Neuronal stem cell (in vitro differentiated cells): ENCODE results near the gene TBL3.

ENCODE experiments used
- DNase-seq: peaks from one replicate; pipeline ENCODE4 v3.0.0-alpha.2; 2013; ENCODE audit warnings: low spot score
- H2AFZ ChIP-seq: one replicate; pipeline ENCODE4 v1.6.1; 2013; ENCODE audit warnings: mild to moderate bottlenecking, low read length, inconsistent platforms
- H2AK5ac ChIP-seq: 2 replicates; pipeline ENCODE4 v1.6.1; 2013; ENCODE audit warnings: low read depth, mild to moderate bottlenecking, inconsistent platforms, low read length, moderate library complexity, mixed read lengths
- H2BK120ac ChIP-seq: 2 replicates; pipeline ENCODE4 v1.6.1; 2013; ENCODE audit warnings: low read depth, mild to moderate bottlenecking, inconsistent platforms, low read length, moderate library complexity, mixed read lengths
- H2BK12ac ChIP-seq: one replicate; pipeline ENCODE4 v1.6.1; 2013; ENCODE audit warnings: low read length, inconsistent platforms
- H2BK15ac ChIP-seq: 2 replicates; pipeline ENCODE4 v1.6.1; 2013; ENCODE audit warnings: mild to moderate bottlenecking, low read length, inconsistent platforms, mixed read lengths
- H2BK5ac ChIP-seq: one replicate; pipeline ENCODE4 v1.6.1; 2013; ENCODE audit warnings: inconsistent platforms, mild to moderate bottlenecking, low read length, moderate library complexity
- H3K14ac ChIP-seq: one replicate; pipeline ENCODE4 v1.6.1; 2013; ENCODE audit warnings: low read length, inconsistent platforms
- H3K18ac ChIP-seq: 2 replicates; pipeline ENCODE4 v1.6.1; 2013; ENCODE audit warnings: low read length, inconsistent platforms
- H3K23ac ChIP-seq: 2 replicates; pipeline ENCODE4 v1.6.1; 2013; ENCODE audit warnings: low read depth, mild to moderate bottlenecking, mixed read lengths, low read length, inconsistent platforms; ENCODE audit not compliant: poor library complexity
- H3K27ac ChIP-seq: replicated peaks from 3 replicates; pipeline ENCODE4 v1.5.1; 2013; ENCODE audit warnings: low read length, inconsistent platforms
- H3K27me3 ChIP-seq, 3 experiments: 2 replicates each; pipeline ENCODE4 v1.6.1; 2013; ENCODE audit warnings: low read length in 3 of 3, mild to moderate bottlenecking in 2 of 3, inconsistent platforms in 1 of 3, low read depth in 1 of 3, mixed read lengths in 1 of 3, moderate library complexity in 1 of 3; ENCODE audit not compliant: control insufficient read depth in 3 of 3, insufficient read depth in 3 of 3
- H3K36me3 ChIP-seq, 2 donors: replicated peaks in 1 of 2; 2 replicates each; pipeline ENCODE4 v1.6.1; 2013; ENCODE audit warnings: low read length in 2 of 2; ENCODE audit not compliant: control insufficient read depth in 2 of 2, insufficient read depth in 2 of 2
- H3K4ac ChIP-seq: 2 replicates; pipeline ENCODE4 v1.6.1; 2013; ENCODE audit warnings: inconsistent platforms, mild to moderate bottlenecking, low read length, moderate library complexity
- H3K4me1 ChIP-seq, 2 donors: 1 replicate in 1 of 2; 2 replicates in 1 of 2; pipeline ENCODE4 v1.6.1; 2013; ENCODE audit warnings: low read length in 2 of 2, low read depth in 1 of 2; ENCODE audit not compliant: control insufficient read depth in 2 of 2, insufficient read depth in 1 of 2
- H3K4me2 ChIP-seq: one replicate; pipeline ENCODE4 v1.6.1; 2013; ENCODE audit warnings: mild to moderate bottlenecking, low read length, inconsistent platforms; ENCODE audit not compliant: insufficient read depth, poor library complexity, severe bottlenecking
- H3K4me3 ChIP-seq, 2 donors: 2 replicates each; pipeline ENCODE4 v1.5.1; 2013; ENCODE audit warnings: low read length in 2 of 2, mild to moderate bottlenecking in 2 of 2, inconsistent platforms in 1 of 2, moderate library complexity in 1 of 2
- H3K79me1 ChIP-seq: one replicate; pipeline ENCODE4 v1.6.1; 2013; ENCODE audit warnings: low read depth, mild to moderate bottlenecking, inconsistent platforms, low read length, moderate library complexity
- H3K9ac ChIP-seq: one replicate; pipeline ENCODE4 v1.6.1; 2013; ENCODE audit warnings: mild to moderate bottlenecking, low read depth, low read length, inconsistent platforms; ENCODE audit not compliant: poor library complexity
- H3K9me3 ChIP-seq, 2 donors: replicated peaks in 1 of 2; 2 replicates each; pipeline versions ENCODE3 to v1.6.1; 2013; ENCODE audit warnings: low read length in 2 of 2, mild to moderate bottlenecking in 2 of 2, inconsistent platforms in 1 of 2, low read depth in 1 of 2, mixed read lengths in 1 of 2, moderate library complexity in 1 of 2; ENCODE audit not compliant: control insufficient read depth in 2 of 2, insufficient read depth in 1 of 2
- H4K8ac ChIP-seq: one replicate; pipeline ENCODE4 v1.6.1; 2013; ENCODE audit warnings: low read depth, mild to moderate bottlenecking, inconsistent platforms, low read length, moderate library complexity
- H4K91ac ChIP-seq: one replicate; pipeline ENCODE4 v1.6.1; 2013; ENCODE audit warnings: low read length, low read depth, mild to moderate bottlenecking, inconsistent platforms; ENCODE audit not compliant: poor library complexity
- WGBS, 2 donors: extraction: QIAGEN DNeasy Blood & Tissue Kit; methylation state at CpG; one replicate each; pipeline ENCODE4 v1.1.7; 2013; ENCODE audit warnings: missing lambda C conversion rate in 2 of 2, mixed read lengths in 1 of 2; ENCODE audit not compliant: insufficient read length in 2 of 2, insufficient replicate concordance in 1 of 2; ENCODE audit errors: extremely low coverage in 2 of 2; 5-methylcytosine and 5-hydroxymethylcytosine counted together

The TBL3 gene

GRCh38 chr16:2003827-2004641 lies 32.2 kb downstream of the TBL3 start:
- Histone ChIP-seq H2AK5ac (peak overlapping the region; percentile 99), H3K4me2 (peak overlapping the region; percentile 67), H2BK5ac (peak overlapping the region; percentile 94), H2AFZ (peak overlapping the region; percentile 44), H3K27ac (peak overlapping the region; percentile 81), H4K91ac (peak overlapping the region; percentile 53), H2BK12ac (peak overlapping the region; percentile 58), H3K23ac (peak overlapping the region; percentile 70), H3K79me1 (peaks cover 49% of the 10 kb centered on the region), H3K36me3 (peaks cover 36 to 66% of the 10 kb centered on the region in 2 donors), H4K8ac (no peak overlapping the region), H3K4ac (no peak overlapping the region), H3K18ac (peak overlapping the region; percentile 95), H3K27me3 (no peaks in the 10 kb centered on the region), H3K4me1 (peaks cover 23 to 28% of the 10 kb centered on the region in 2 donors), H2BK120ac (peak overlapping the region; percentile 97), H3K9me3 (no peaks in the 10 kb centered on the region), H3K14ac (peak overlapping the region; percentile 89), H3K4me3 (peak overlapping the region; percentile 8 to 43), H2BK15ac (peak overlapping the region; percentile 65), H3K9ac (peak overlapping the region; percentile 86)
- no CpG with 5 or more reads among the region's 36 CpGs for WGBS, 2 donors
- peak; percentile 93 for DNase-seq

GRCh38 chr16:2004795-2005517 lies 33.1 kb downstream of the TBL3 start:
- H2AK5ac ChIP-seq, result peak overlapping the region; percentile 1
- H4K91ac ChIP-seq, result no peak overlapping the region
- peak overlapping the region; percentile 73 for H2BK12ac ChIP-seq
- no peak overlapping the region for H3K4me3 ChIP-seq
- peak overlapping the region; percentile 38 for H2BK15ac ChIP-seq
- no peaks in the 10 kb centered on the region for H3K27me3 ChIP-seq
- H2BK5ac ChIP-seq, result peak overlapping the region; percentile 45
- H3K27ac ChIP-seq, result no peak overlapping the region
- peaks cover 32 to 56% of the 10 kb centered on the region in 2 donors for H3K36me3 ChIP-seq
- H3K18ac ChIP-seq, result peak overlapping the region; percentile 28
- peak overlapping the region; percentile 50 for H3K9ac ChIP-seq
- H3K14ac ChIP-seq, result peak overlapping the region; percentile 4
- peaks cover 48% of the 10 kb centered on the region for H3K79me1 ChIP-seq
- H2AFZ ChIP-seq, result no peak overlapping the region
- H4K8ac ChIP-seq, result peak overlapping the region; percentile 43
- peak overlapping the region; percentile 70 for H3K23ac ChIP-seq
- no peak overlapping the region for H2BK120ac ChIP-seq
- peak overlapping the region; percentile 25 for H3K4me2 ChIP-seq
- no peak for DNase-seq
- no CpG with 5 or more reads among the region's 34 CpGs for WGBS, 2 donors
- no peak overlapping the region for H3K4ac ChIP-seq
- H3K4me1 ChIP-seq, result peaks cover 23 to 28% of the 10 kb centered on the region in 2 donors
- no peaks in the 10 kb centered on the region for H3K9me3 ChIP-seq

- H4K91ac ChIP-seq, result no peak overlapping the region
- H3K23ac ChIP-seq, result peak overlapping the region; percentile 93
- peak overlapping the region; percentile 45 for H2BK5ac ChIP-seq
- no peaks in the 10 kb centered on the region for H3K27me3 ChIP-seq
- no peak overlapping the region for H2BK120ac ChIP-seq
- no peak overlapping the region for H4K8ac ChIP-seq
- H2BK15ac ChIP-seq, result no peak overlapping the region
- H3K18ac ChIP-seq, result no peak overlapping the region
- WGBS, 2 donors, result no CpG with 5 or more reads among the region's 21 CpGs
- H3K4me2 ChIP-seq, result no peak overlapping the region
- no peak overlapping the region for H2AFZ ChIP-seq
- H3K4me1 ChIP-seq, result peaks cover 28 to 35% of the 10 kb centered on the region in 2 donors
- DNase-seq, result no peak
- no peak overlapping the region for H3K4me3 ChIP-seq
- no peak overlapping the region for H2BK12ac ChIP-seq
- no peak overlapping the region for H2AK5ac ChIP-seq
- H3K14ac ChIP-seq, result no peak overlapping the region
- peaks cover 47% of the 10 kb centered on the region for H3K79me1 ChIP-seq
- H3K27ac ChIP-seq, result no peak overlapping the region
- H3K4ac ChIP-seq, result no peak overlapping the region
- H3K36me3 ChIP-seq, result peaks cover 27 to 50% of the 10 kb centered on the region in 2 donors
- H3K9me3 ChIP-seq, result no peaks in the 10 kb centered on the region
- peak overlapping the region; percentile 50 for H3K9ac ChIP-seq
These were observed 33.8 kb downstream of the TBL3 start for GRCh38 chr16:2005646-2006045.

- WGBS, 2 donors, result no CpG with 5 or more reads among the region's 8 CpGs
- Histone ChIP-seq H3K79me1 (peaks cover 47% of the 10 kb centered on the region), H3K4me3 (no peak overlapping the region), H3K4me1 (peaks cover 28 to 35% of the 10 kb centered on the region in 2 donors), H3K27ac (no peak overlapping the region), H3K4me2 (no peak overlapping the region), H2AFZ (no peak overlapping the region), H3K36me3 (peaks cover 22 to 43% of the 10 kb centered on the region in 2 donors), H2BK12ac (peak overlapping the region; percentile 73), H4K8ac (peak overlapping the region; percentile 65), H3K9me3 (no peaks in the 10 kb centered on the region), H2BK5ac (peak overlapping the region; percentile 53), H2AK5ac (peak overlapping the region; percentile 81), H4K91ac (no peak overlapping the region), H3K23ac (no peak overlapping the region), H3K14ac (peak overlapping the region; percentile 71), H3K27me3 (no peaks in the 10 kb centered on the region), H3K4ac (no peak overlapping the region), H2BK120ac (no peak overlapping the region), H2BK15ac (no peak overlapping the region), H3K18ac (no peak overlapping the region), H3K9ac (peak overlapping the region; percentile 60)
- no peak for DNase-seq
These were observed 34.5 kb downstream of the TBL3 start for GRCh38 chr16:2006317-2006716.
